Right ventricle myocardium superior (tissue), 1 donor: ENCODE results near the gene DISP3. TPM values are rescaled to one million over a fixed set of nuclear protein-coding genes. Genes with fewer than 3 reads are reported as not detected.
"Not testable (repeated sequence)": the region's sequence is repeated elsewhere in the genome, so short reads cannot be mapped to it uniquely, and the experiment has no call there.

Experiments used
- ATAC-seq: fragments of 200-7000 bp; cut with Tn5 transposase; one replicate; pipeline ENCODE4 v1.9.1; 2020; ENCODE audit warnings: mild to moderate bottlenecking; ENCODE audit not compliant: poor library complexity
- DNase-seq: peaks from one replicate; pipeline ENCODE4 v3.0.0-alpha.2; 2020
- intact Hi-C: fragments of 100-400 bp; cut with DNase I; formaldehyde crosslinking; loops from one replicate; pipeline ENCODE4 v1.11.2; 2022
- total RNA-seq: library from RNA; stranded (reverse); fragmentation: NEBNext Ultra II Directional; extraction: Animal tissue kit (Norgen Biotek cat#: 25700); gene quantifications from one replicate; pipeline ENCODE4 v1.2.1, GENCODE V29; 2021
- donor health status: DM: no; HTN: yes; CAD: no; lungs with severe emphysema.

Gene DISP3
- total RNA-seq, 1 donor from 2014 or later, result not detected

- intact Hi-C loops, result no loop called here
- ATAC-seq (no peak), DNase-seq (no peak)
These were observed 82.8 kb downstream of the DISP3 start for GRCh38 chr1:11561740-11562139.

- no peak for DNase-seq
- intact Hi-C loops, result no loop called here
- no peak for ATAC-seq
These were observed 83.7 kb downstream of the DISP3 start for GRCh38 chr1:11562664-11563063.

GRCh38 chr1:11563560-11564069 is 84.7 kb downstream of the DISP3 start:
- ATAC-seq, result no peak
- intact Hi-C loops, result no loop called here
- no peak for DNase-seq

GRCh38 chr1:11564237-11564636 is 85.3 kb downstream of the DISP3 start:
- intact Hi-C loops, result no loop called here
- ATAC-seq (no peak), DNase-seq (no peak)

- DNase-seq (no peak), ATAC-seq (no peak)
- intact Hi-C loops, result no loop called here
These were observed 87.3 kb downstream of the DISP3 start for GRCh38 chr1:11566042-11566850.

- intact Hi-C loops, result no loop called here
- ATAC-seq (no peak), DNase-seq (no peak)
These were observed 88.5 kb downstream of the DISP3 start for GRCh38 chr1:11567244-11568065.

- DNase-seq (no peak), ATAC-seq (no peak)
- intact Hi-C loops, result no loop called here
These were observed 89.7 kb downstream of the DISP3 start for GRCh38 chr1:11568687-11569086.

GRCh38 chr1:11569551-11569950 is 90.6 kb downstream of the DISP3 start:
- intact Hi-C loops, result no loop called here
- DNase-seq, result no peak
- ATAC-seq, result no peak

- intact Hi-C loops, result no loop called here
- no peak for ATAC-seq
These were observed 91.0 kb downstream of the DISP3 start for GRCh38 chr1:11569954-11570353.

GRCh38 chr1:11570821-11571380 is 91.9 kb downstream of the DISP3 start:
- no peak for ATAC-seq

More at GRCh38 chr1:11569954-11570353, 91.0 kb downstream of the DISP3 start:
- no peak for DNase-seq

GRCh38 chr1:11571906-11572616 is 93.1 kb downstream of the DISP3 start:
- intact Hi-C loops, result no loop called here
- DNase-seq (no peak), ATAC-seq (no peak)

More at GRCh38 chr1:11570821-11571380, 91.9 kb downstream of the DISP3 start:
- DNase-seq, result no peak
- intact Hi-C loops, result no loop called here

- intact Hi-C loops, result no loop called here
- no peak for DNase-seq
- no peak for ATAC-seq
These were observed 94.2 kb downstream of the DISP3 start for GRCh38 chr1:11573116-11573692.

GRCh38 chr1:11575553-11575952 is 96.6 kb downstream of the DISP3 start:
- intact Hi-C loops, result no loop called here
- no peak for ATAC-seq

GRCh38 chr1:11576109-11576875 is 97.3 kb downstream of the DISP3 start:
- DNase-seq (no peak), ATAC-seq (no peak)
- intact Hi-C loops, result no loop called here

More at GRCh38 chr1:11575553-11575952, 96.6 kb downstream of the DISP3 start:
- no peak for DNase-seq

- DNase-seq (no peak), ATAC-seq (no peak)
- intact Hi-C loops, result no loop called here
These were observed 99.0 kb downstream of the DISP3 start for GRCh38 chr1:11578004-11578403.

- no peak for DNase-seq
- intact Hi-C loops, result no loop called here
- ATAC-seq, result no peak
These were observed 100.6 kb downstream of the DISP3 start for GRCh38 chr1:11579506-11579905.

GRCh38 chr1:11580049-11580448 is 101.1 kb downstream of the DISP3 start:
- intact Hi-C loops, ATAC-seq: not testable (repeated sequence)

More at GRCh38 chr1:11580049-11580448, 101.1 kb downstream of the DISP3 start:
- DNase-seq, result not testable (repeated sequence)
